H9 (cell line): ENCODE data around the gene FBLN2. TPM values are rescaled to one million over a fixed set of nuclear protein-coding genes. Genes with fewer than 3 reads are reported as not detected.

Source experiments
- DNase-seq: peaks from one replicate; pipeline ENCODE4 v3.0.0-alpha.2; 2017
- H2AFZ ChIP-seq: one replicate; pipeline ENCODE4 v1.6.1; 2013; ENCODE audit warnings: mild to moderate bottlenecking, low read length, control low read depth, moderate library complexity
- H2AK5ac ChIP-seq: 2 replicates; pipeline ENCODE4 v1.6.1; 2013; ENCODE audit warnings: low read length, control low read depth, mixed read lengths; ENCODE audit not compliant: insufficient read length
- H2BK120ac ChIP-seq: one replicate; pipeline ENCODE4 v1.6.1; 2013; ENCODE audit warnings: low read depth, mild to moderate bottlenecking, low read length, control low read depth, inconsistent platforms; ENCODE audit not compliant: poor library complexity, severe bottlenecking
- H2BK12ac ChIP-seq: 2 replicates; pipeline ENCODE4 v1.6.1; 2013; ENCODE audit warnings: low read length, control low read depth, mixed read lengths, low read depth; ENCODE audit not compliant: insufficient read length
- H2BK15ac ChIP-seq: 2 replicates; pipeline ENCODE4 v1.6.1; 2013; ENCODE audit warnings: low read depth, low read length, control low read depth
- H2BK20ac ChIP-seq: one replicate; pipeline ENCODE4 v1.6.1; 2013; ENCODE audit warnings: low read depth, mild to moderate bottlenecking, low read length, control low read depth, inconsistent platforms; ENCODE audit not compliant: poor library complexity, severe bottlenecking
- H2BK5ac ChIP-seq: 2 replicates; pipeline ENCODE4 v1.6.1; 2013; ENCODE audit warnings: low read length, control low read depth, mixed read lengths; ENCODE audit not compliant: insufficient read length
- H3K14ac ChIP-seq: 2 replicates; pipeline ENCODE4 v1.6.1; 2013; ENCODE audit warnings: low read length, control low read depth; ENCODE audit not compliant: insufficient read depth
- H3K18ac ChIP-seq: 2 replicates; pipeline ENCODE4 v1.6.1; 2013; ENCODE audit warnings: low read depth, mild to moderate bottlenecking, mixed read lengths, low read length, control low read depth; ENCODE audit not compliant: insufficient read length
- H3K23ac ChIP-seq: 2 replicates; pipeline ENCODE4 v1.6.1; 2013; ENCODE audit warnings: low read length, control low read depth, mixed read lengths, low read depth; ENCODE audit not compliant: insufficient read length
- H3K23me2 ChIP-seq: 2 replicates; pipeline ENCODE4 v1.6.1; 2013; ENCODE audit warnings: low read depth, mild to moderate bottlenecking, mixed read lengths, low read length, control low read depth; ENCODE audit not compliant: insufficient read length, poor library complexity, severe bottlenecking
- H3K27ac ChIP-seq: 2 replicates; pipeline ENCODE4 v1.5.1; 2013; ENCODE audit warnings: low read length, control low read depth, mixed read lengths, low read depth; ENCODE audit not compliant: insufficient read length
- H3K27me3 ChIP-seq: 2 replicates; pipeline ENCODE4 v1.6.1; 2013; ENCODE audit warnings: low read length, control low read depth, inconsistent platforms; ENCODE audit not compliant: insufficient read depth
- H3K4ac ChIP-seq: 2 replicates; pipeline ENCODE4 v1.6.1; 2013; ENCODE audit warnings: low read depth, mild to moderate bottlenecking, control low read depth, inconsistent platforms, low read length, moderate library complexity
- H3K4me1 ChIP-seq: 2 replicates; pipeline ENCODE4 v1.6.1; 2013; ENCODE audit warnings: low read length, control low read depth, inconsistent platforms; ENCODE audit not compliant: insufficient read depth
- H3K4me2 ChIP-seq: 2 replicates; pipeline ENCODE4 v1.6.1; 2013; ENCODE audit warnings: low read length, control low read depth, mixed read lengths; ENCODE audit not compliant: insufficient read length, insufficient read depth
- H3K56ac ChIP-seq: 2 replicates; pipeline ENCODE4 v1.6.1; 2013; ENCODE audit warnings: low read depth, mild to moderate bottlenecking, mixed read lengths, low read length, control low read depth; ENCODE audit not compliant: insufficient read length
- H3K79me1 ChIP-seq: 2 replicates; pipeline ENCODE4 v1.6.1; 2013; ENCODE audit warnings: low read depth, mild to moderate bottlenecking, moderate library complexity, low read length, control low read depth, inconsistent platforms; ENCODE audit not compliant: insufficient read depth, poor library complexity, severe bottlenecking
- H3K79me2 ChIP-seq: 2 replicates; pipeline ENCODE4 v1.6.1; 2013; ENCODE audit warnings: low read length, control low read depth, inconsistent platforms; ENCODE audit not compliant: insufficient read depth
- H3K9ac ChIP-seq: 2 replicates; pipeline ENCODE4 v1.6.1; 2013; ENCODE audit warnings: low read length, control low read depth, mixed read lengths; ENCODE audit not compliant: insufficient read length; ENCODE audit errors: extremely low read depth
- H3K9me3 ChIP-seq: one replicate; pipeline ENCODE4 v1.6.1; 2013; ENCODE audit warnings: low read depth, low read length, inconsistent platforms; ENCODE audit not compliant: control insufficient read depth
- H3T11ph ChIP-seq: one replicate; pipeline ENCODE4 v1.6.1; 2013; ENCODE audit warnings: mild to moderate bottlenecking, low read length, control low read depth, inconsistent platforms
- H4K20me1 ChIP-seq: one replicate; pipeline ENCODE4 v1.6.1; 2013; ENCODE audit not compliant: control insufficient read depth, insufficient read length, insufficient read depth
- H4K5ac ChIP-seq: 2 replicates; pipeline ENCODE4 v1.6.1; 2013; ENCODE audit warnings: low read depth, mild to moderate bottlenecking, mixed read lengths, low read length, control low read depth; ENCODE audit not compliant: insufficient read length
- H4K8ac ChIP-seq: replicated peaks from 2 replicates; pipeline ENCODE4 v1.6.1; 2013; ENCODE audit warnings: low read length, control low read depth, mixed read lengths, low read depth; ENCODE audit not compliant: insufficient read length
- H4K91ac ChIP-seq: 2 replicates; pipeline ENCODE4 v1.6.1; 2013; ENCODE audit warnings: low read depth, mild to moderate bottlenecking, moderate library complexity, mixed read lengths, low read length, control low read depth; ENCODE audit not compliant: insufficient read length
- H3K27ac Mint-ChIP-seq, 3 experiments: 2 replicates in 2 of 3; 3 replicates in 1 of 3; pipeline ENCODE4 v1.8.0; 2020 to 2021; ENCODE audit warnings: mixed read lengths in 3 of 3, mild to moderate bottlenecking in 1 of 3, moderate library complexity in 1 of 3
- H3K27me3 Mint-ChIP-seq: 2 replicates; pipeline ENCODE4 v1.8.0; 2021; ENCODE audit warnings: low read depth, mild to moderate bottlenecking, moderate library complexity, mixed read lengths
- H3K36me3 Mint-ChIP-seq, 3 experiments: 2 replicates in 2 of 3; 3 replicates in 1 of 3; pipeline ENCODE4 v1.8.0; 2020 to 2021; ENCODE audit warnings: low read depth in 3 of 3, mixed read lengths in 3 of 3; ENCODE audit not compliant: insufficient read depth in 1 of 3
- H3K4me1 Mint-ChIP-seq, 2 experiments: 2 replicates each; pipeline ENCODE4 v1.8.0; 2020; ENCODE audit warnings: mixed read lengths in 2 of 2
- H3K4me3 Mint-ChIP-seq, 2 experiments: 2 replicates in 1 of 2; 3 replicates in 1 of 2; pipeline ENCODE4 v1.8.0; 2020 to 2021; ENCODE audit warnings: mild to moderate bottlenecking in 2 of 2, mixed read lengths in 2 of 2, moderate library complexity in 1 of 2
- H3K9me3 Mint-ChIP-seq, 2 experiments: 2 replicates in 1 of 2; 3 replicates in 1 of 2; pipeline ENCODE4 v1.8.0; 2020; ENCODE audit warnings: mild to moderate bottlenecking in 2 of 2, mixed read lengths in 2 of 2, moderate library complexity in 1 of 2
- CTCF ChIP-seq: fragments of 200-600 bp; sonication (generic); conservative IDR thresholded peaks from 3 replicates; pipeline ENCODE4 v1.8.0; 2021; ENCODE audit warnings: antibody characterized with exemption, mild to moderate bottlenecking
- WGBS: extraction: QIAGEN DNeasy Blood & Tissue Kit; methylation state at CpG from one replicate; pipeline ENCODE4 v1.1.7; 2013; ENCODE audit warnings: missing lambda C conversion rate, low lambda C conversion rate, mixed read lengths; ENCODE audit not compliant: insufficient read length; ENCODE audit errors: extremely low coverage; 5-methylcytosine and 5-hydroxymethylcytosine counted together
- total RNA-seq: library from RNA; stranded (reverse); gene quantifications from 2 replicates; pipeline ENCODE4 v1.2.1, GENCODE V29; 2021

FBLN2 gene
- total RNA-seq, 1 experiment from 2014 or later, result 11.8 TPM

- no peak overlapping the region for H4K5ac ChIP-seq
- H3K18ac ChIP-seq, result no peak overlapping the region
- no peaks in the 10 kb centered on the region for H3K79me2 ChIP-seq
- H3K27ac Mint-ChIP-seq, result no peak overlapping the region; a peak in 1 of 7 replicates
- H3K36me3 Mint-ChIP-seq, result peaks cover 0 to 2% (median 0%) of the 10 kb centered on the region in 3 experiments; a peak in 3 of 7 replicates
- no peak overlapping the region for H2AK5ac ChIP-seq
- no peak overlapping the region for H2AFZ ChIP-seq
- peaks cover 0 to 8% of the 10 kb centered on the region in 2 experiments; a peak in 1 of 4 replicates for H3K4me1 Mint-ChIP-seq
- H3K9me3 Mint-ChIP-seq, result peaks cover 6 to 9% of the 10 kb centered on the region in 2 experiments
- H4K20me1 ChIP-seq, result no peaks in the 10 kb centered on the region
- H3K4me3 Mint-ChIP-seq, result no peak overlapping the region
- no peak overlapping the region for H3T11ph ChIP-seq
- no peak overlapping the region for H2BK12ac ChIP-seq
- H2BK15ac ChIP-seq, result no peak overlapping the region
- no peak overlapping the region for H3K9ac ChIP-seq
- H3K27me3 ChIP-seq, result no peaks in the 10 kb centered on the region
- peaks cover 3% of the 10 kb centered on the region for H3K27me3 Mint-ChIP-seq
- H3K14ac ChIP-seq, result no peak overlapping the region
- no peak for TF ChIP-seq CTCF
- H3K4me1 ChIP-seq, result no peaks in the 10 kb centered on the region
- H4K8ac ChIP-seq, result no peak overlapping the region
- H2BK20ac ChIP-seq, result no peak overlapping the region
- no peak overlapping the region for H2BK5ac ChIP-seq
- H3K79me1 ChIP-seq, result no peaks in the 10 kb centered on the region
- no peak overlapping the region for H3K4ac ChIP-seq
- H3K56ac ChIP-seq, result no peak overlapping the region
- no peak overlapping the region for H3K27ac ChIP-seq
- H3K23me2 ChIP-seq, result no peaks in the 10 kb centered on the region
- DNase-seq, result no peak
- no peaks in the 10 kb centered on the region for H3K9me3 ChIP-seq
- WGBS, result no CpG with 5 or more reads among the region's 18 CpGs
- H2BK120ac ChIP-seq, result no peak overlapping the region
- no peak overlapping the region for H3K23ac ChIP-seq
- H4K91ac ChIP-seq, result no peak overlapping the region
- no peak overlapping the region for H3K4me2 ChIP-seq
Observed at GRCh38 chr3:13517253-13517977, 31.5 kb upstream of the FBLN2 start.
